GM18519 (cell line): ENCODE results near the gene TSTD2.
A peak's percentile ranks its signal among the peaks of the same experiment; 100 is the strongest.
"Not testable (repeated sequence)": the region's sequence is repeated elsewhere in the genome, so short reads cannot be mapped to it uniquely, and the experiment has no call there.

Source experiments
- ATAC-seq: cut with Tn5 transposase; IDR thresholded peaks from one replicate; pipeline ENCODE4 v1.9.1; 2021; ENCODE audit warnings: mild to moderate bottlenecking, moderate library complexity; ENCODE audit not compliant: unreplicated experiment, low FRiP score

Gene TSTD2

DNA sequence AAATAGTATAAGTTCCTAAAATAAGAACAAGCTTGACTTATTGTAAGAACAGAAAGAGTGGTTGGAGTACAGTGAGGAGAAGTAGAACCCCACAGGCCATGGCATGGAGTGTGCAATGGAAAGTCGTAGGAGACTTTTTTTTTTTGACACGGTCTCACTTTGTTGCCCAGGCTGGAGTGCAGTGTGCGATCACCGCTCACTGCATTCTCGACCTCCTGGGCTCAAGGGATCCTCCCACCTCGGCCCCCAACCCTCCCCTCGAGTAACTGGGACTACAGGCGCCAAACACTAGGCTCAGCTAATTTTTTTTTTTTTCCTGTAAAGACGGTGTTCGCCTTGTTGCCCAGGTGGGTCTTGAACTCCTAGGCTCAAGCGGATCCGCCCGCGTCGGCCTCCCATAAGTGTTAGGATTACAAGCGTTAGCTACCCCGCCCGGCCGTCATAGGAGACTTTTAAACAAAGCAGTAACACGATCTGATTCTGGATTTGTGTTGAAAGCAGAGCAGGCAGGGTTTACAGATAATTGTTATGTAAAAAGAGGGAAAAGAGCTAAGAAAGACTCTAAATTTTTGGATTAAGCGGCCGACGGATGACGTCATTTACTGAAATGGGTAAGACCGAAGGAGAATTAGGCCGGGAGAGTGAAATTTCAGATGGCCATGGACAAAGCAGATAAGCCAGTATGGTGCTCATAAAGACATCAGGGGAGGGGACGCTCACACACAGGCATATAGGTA, 752 bp downstream of the TSTD2 start:
- ATAC-seq, result peak; percentile 3

DNA sequence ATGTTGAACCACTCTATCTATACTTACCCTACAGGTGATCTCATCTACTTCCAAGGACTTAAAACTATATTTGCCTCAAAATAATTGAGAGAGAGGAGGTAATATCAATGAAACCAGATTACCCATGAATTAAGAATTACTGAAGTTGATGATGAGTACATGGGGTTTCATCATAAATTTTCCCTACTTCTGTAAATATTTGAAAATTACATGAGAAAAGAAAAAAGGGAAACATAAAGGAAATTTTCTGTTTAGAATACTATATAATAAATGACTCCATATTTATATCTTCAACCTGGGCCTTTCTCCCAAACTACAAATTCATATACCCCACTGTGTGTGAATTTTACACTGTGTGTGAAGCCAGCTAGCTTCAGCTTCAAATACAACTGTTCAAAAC, 2.6 kb downstream of the TSTD2 start:
- no peak for ATAC-seq

DNA sequence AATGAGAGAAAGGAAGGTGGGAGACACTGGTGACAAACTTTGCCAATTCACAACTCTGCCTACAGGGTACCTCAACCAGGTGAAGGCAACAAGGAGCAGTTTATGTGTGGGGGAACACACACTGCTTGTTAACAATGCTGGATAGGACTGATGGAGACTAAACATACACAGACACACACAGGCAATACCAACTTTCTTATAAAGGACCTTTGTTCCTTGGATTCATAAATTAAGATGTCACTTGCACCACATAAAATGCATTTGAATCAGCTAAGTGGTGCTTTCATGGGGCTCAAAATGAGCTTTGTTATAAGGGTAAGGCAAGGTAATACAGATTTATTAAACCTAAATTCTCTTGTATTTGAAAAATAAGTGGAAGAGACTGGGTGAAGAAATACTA, 4.0 kb downstream of the TSTD2 start:
- ATAC-seq, result no peak

DNA sequence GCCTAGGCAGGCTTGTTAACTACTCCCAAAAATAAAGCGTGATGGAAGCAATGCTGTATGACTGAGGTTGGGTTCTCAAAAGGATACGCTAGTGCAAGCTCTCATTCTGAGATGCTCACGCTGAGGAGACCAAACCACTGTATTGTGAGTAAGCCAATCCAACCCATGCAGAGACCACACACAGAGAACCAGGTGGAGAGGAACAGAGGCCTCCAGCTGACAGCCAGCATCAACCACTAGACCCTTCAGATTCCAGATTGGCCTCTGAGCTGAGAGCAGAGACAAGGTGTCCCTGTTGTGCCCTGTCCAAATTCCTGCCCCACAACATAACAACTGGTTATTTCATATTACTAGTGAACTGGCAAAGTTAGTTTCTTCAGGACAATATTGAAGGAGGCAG, 4.5 kb downstream of the TSTD2 start:
- ATAC-seq, result no peak

DNA sequence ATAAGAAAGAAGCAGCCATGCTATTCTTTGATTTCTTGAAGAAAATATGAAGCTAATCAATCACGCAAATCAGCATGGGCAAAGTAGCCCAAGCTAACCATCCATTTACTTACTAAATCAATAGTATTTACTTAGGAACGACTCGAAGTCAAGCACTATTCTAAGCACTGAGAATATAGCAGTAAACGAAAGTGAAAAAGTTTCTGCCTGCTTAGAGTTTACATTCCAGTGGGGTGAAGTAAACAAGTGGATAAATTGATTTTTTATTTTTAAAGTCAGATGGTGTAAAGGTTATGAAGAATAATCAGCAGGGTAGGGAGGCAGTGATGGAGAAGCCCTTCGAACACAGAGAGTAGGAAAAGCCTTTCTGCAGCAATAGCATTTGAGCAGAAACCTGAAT, 5.5 kb downstream of the TSTD2 start:
- no peak for ATAC-seq

DNA sequence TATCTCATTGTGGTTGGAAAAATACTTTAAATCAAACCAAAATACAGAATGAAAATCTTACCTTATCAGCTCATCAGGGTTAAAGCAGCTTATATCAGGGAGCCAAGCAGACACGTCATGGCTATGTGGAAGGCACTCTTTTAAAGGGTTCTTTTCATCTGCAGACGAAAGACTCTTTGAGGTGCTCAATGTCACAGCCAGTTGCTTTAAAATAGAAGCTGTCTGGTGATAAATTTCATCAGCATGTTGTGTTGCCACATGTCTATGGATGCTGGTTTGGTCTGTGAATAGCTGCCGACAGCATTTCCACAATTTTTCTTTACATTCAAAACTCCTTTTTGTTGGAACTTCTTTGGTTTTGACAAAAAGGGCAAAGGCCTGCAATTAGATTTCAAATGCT, 7.5 kb downstream of the TSTD2 start:
- no peak for ATAC-seq

DNA sequence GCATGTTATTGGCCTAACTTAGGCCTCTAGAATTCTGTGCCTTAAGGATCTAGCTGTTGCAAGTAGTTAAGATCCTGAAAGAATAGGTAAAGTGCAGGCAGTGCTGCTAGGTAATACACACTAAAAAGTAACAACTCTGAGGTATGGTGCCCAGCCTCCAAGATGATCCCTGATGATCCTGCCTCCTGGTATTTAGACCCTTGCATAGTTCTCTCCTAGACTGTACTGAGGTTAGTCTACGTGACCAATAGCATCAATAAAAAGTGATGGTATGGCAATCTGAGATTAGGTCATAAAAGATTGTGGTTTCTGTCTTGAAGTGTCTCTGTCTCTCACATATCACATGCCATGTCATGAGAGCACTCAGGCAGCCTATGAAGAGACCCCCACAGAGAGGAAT, 9.2 kb downstream of the TSTD2 start:
- ATAC-seq, result no peak

DNA sequence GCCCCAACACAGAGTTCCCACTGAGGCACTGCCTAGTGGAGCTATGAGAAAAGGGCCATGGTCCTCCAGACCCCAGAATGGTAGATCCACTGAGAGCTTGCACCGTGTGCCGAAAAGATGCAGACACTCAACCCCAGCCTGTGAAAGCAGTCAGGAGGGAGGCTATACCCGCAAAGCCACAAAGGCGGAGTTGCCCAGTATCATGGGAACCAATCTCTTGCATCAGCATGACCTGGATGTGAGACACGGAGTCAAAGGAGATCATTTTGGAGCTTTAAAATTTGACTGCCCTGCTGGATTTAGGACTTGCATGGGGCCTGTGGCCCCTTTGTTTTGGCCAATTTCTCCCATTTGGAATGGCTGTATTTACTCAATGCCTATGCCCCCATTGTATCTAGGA, 10.7 kb downstream of the TSTD2 start:
- not testable (repeated sequence) for ATAC-seq

DNA sequence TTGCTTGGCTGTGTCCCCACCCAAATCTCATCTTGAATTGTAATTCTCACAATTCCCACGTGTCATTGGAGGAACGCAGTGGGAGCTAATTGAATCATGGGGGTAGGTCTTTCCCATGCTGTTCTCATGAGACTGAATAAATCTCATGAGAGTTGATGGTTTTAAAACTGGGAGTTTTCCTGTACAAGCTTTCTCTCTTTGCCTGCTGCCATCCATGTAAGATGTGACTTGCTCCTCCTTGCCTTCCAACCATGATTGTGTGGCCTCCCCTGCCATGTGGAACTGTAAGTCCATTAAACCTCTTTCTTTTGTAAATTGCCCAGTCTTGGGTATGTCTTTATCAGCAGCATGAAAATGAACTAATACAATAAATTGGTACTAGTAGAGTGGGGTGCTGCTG, 13.1 kb downstream of the TSTD2 start:
- ATAC-seq, result not testable (repeated sequence)

DNA sequence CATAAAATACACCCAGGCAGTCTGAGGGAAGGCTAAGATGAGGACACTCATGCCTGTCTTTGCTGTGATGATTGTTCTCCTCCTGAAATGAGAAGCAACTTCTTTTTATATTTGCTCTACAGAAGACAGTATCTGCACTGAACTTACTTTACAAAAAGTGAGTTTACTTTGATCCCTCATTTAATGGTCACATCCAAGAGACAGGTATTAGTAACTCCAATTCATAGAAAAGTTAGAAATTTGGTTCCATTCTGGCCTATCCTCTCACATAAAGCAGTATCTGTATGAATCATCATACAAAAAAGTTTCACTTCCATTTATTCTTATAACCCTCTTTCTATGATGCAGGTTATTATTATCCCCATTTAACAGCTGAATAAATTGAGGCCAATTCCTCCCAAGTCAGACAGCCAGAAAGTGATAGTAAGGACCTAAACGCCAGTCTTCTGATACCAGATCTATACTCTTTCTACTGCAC, 15.2 kb downstream of the TSTD2 start:
- no peak for ATAC-seq

DNA sequence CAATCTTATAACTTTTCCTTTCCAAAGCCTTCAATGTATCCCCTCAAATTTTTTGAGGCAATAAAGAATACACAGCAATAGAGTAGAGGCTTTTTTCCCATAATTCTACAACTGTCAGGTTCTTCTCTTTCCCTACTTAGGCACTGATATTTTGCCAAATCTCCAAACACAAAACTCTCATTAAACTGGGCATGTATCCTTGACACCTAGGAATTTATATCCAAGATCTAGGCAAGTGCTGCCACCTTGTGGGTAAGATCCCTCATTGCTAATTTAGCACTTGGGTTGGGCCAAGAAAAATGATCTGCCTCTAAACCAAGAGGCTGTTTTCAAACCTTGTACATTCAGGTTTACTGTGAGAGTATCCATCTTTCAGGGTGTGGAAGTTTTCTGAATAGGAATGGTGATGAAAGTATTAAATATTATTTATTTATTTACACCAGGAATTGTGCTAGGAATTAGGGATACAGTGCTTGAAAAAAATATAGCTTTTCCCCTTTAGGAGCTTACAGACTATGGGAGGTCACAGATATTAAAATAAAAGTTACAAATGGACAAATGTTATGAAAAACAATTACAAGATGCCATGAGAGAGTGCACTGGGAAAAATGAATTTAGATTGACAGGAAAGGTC, 17.6 kb downstream of the TSTD2 start:
- ATAC-seq, result no peak

DNA sequence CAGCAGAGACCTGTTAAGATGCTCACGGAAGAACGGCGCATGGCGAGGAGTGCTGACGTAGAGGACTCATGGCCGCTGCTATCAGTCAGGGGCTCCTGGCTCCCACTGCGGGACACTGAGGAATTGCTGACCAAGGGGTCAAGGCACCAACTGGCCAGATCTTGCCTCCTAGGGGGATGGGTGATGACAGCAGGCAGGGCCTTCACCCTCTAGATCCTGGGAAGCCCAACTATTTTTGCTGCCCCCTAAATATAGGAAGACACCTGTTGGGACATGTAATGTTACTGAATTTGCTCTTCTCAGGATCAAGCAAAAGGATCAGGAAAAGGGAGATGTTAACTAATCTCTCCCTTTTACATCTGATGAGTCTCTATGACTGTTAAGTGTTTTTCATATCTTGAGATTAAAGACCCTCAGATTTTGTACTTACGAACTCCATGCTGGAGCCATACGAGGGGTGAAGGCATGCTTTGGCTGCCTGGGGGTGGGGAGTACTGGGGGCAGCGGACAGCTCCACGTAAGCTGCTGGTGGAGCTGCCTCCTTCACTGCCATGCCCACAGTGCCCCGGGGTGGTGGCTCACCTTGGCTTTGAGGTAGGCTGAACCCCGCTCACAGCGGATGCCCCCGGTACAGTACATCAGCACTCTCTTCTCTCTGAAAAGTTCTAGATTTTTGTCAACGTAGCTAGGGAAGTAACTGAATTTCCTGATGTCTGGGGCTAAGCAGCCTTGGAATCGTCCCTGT, 28.1 kb downstream of the TSTD2 start:
- ATAC-seq, result no peak

DNA sequence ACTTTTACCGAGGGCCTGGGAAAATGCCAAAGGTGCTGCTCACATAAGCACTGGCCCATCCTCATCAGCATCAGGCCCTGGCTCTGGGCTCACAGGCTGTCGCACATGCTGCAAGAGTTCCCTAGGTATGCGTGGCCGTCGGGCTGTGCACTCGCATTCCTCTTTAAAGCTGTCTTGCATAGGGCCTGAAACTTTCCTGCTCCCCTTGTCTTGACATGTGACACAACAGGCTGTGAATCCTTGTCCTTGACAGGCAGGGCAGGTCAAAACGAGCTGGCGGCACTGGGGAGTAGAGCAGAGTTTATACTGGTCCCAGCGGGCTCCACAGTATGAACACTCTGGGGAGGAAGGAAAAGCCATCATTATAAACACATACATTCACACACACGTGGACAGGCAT, 30.7 kb downstream of the TSTD2 start:
- ATAC-seq, result no peak

DNA sequence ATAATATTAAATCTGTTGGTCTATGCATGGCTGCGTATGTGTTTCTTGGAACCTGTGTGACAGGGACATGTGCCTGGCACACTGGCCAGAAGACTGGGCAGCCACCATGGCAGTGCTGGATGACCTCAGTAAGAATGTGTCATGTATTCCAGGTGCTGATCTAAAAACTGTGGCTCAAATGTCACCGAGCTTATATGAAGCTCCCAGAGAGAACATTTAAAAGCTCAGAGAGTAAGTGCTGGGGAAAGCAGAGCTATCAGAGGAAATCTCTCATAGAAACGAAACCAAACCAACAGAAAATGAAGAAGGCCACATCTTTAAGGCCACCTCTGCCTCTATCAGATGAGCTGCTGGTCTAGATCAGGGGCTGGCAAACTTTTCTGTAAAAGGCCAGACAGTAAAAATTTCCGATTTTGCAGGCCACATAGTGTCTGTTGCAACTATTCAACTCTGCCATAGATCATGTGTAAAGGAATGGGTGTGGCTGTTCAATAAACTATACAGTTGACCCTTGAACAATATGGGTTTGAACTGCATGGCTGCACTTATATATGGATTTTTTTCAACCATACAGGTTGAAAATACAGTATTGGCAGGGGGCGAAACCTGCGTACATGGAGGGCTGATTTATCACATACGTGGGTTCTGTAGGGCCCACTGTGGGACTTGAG, 31.8 kb downstream of the TSTD2 start:
- ATAC-seq, result no peak

DNA sequence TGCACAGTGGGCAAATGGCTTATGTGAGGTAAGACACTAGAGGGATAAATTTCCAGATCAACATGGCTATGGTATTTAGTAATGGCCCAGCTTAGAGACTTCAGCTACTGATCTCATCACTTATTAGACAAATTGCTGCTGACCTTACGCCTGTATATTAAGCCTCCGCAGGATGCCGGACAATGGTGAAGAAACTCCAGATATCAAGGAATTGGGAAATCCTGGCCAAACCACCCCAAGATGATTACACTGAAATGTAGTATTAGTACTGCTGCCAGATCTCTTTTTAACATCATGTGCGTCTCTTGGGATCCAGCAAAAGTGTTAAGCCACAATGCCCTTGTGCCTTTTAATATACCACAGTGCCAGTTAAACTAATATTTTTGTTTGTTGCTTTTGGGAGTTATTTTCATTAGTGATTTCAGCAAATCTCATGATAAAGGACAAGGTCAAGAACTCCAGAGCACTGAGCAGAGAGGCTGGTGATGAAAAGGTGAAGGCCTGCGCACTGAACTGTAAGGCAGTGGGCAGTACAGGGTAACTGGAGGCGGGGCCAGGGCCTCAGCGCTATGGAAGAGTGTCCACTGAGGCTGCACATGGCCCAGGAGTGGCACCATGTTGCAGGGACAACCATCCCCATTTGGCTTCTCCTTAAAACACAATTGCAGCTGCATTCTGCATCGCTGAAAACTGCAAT, 32.5 kb downstream of the TSTD2 start:
- ATAC-seq, result no peak

DNA sequence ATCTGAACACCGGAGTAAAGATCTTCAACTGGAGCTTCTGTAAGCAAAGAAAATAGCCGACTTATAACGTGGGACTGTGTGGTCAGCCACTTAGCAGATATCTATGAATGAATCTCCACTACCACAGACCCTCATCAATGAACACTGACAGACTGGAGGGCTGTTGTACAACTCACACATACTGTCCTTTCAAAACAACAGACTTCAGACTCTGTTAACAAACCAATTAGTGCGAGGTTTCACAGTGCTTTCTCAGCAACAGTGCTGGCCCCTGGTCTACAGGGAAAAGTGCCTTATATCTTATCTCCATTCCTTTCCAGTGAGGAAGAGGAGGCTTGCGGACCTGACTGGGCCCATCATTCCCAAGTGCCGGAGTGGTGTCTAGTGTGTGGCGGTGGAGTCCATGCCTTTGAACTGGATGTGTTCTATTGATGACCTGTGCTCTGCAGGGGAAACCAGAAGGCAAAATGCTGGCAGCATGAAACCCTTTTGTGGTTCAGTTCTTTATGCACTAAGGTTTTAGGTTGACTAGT, 33.8 kb downstream of the TSTD2 start:
- ATAC-seq, result no peak

DNA sequence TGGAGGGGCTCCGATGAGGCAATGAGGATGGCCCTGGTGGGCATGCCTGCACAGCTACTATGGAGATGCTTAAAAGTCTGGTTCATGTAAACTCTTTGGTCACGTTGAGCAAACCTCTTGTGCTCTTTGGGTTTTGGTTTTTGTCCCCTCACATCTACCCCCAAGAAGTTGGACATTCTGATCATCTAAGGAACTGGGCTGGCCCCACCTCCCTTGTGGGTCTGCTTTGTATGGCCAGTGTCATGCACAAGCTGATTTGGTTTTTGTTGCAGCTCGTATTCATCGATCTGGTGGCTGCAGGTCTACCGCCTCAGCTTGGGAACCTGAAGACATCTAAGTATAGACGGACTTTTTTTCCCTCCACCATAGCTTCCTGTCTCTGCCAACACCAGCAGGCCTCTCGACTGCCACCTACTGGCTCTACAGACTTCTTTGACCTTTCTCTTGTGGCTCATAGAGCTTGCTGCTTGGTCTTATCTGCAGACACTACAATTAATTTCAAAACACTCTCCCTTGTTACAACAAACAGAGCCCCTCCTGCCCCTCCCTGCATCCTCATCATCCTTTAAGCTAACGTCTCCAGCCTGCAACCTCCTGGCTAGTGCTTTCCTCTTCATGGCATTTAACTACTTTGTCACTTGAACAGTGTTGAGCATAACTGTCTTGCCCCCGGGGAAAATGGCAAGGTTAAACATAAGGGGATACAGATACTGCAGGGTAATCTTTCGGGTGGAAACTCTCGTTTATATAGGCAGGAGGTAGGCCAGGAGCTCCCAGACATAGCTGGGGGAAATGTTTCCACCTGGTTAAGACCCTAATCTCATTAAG, 34.5 kb downstream of the TSTD2 start:
- peak; percentile 84 for ATAC-seq

DNA sequence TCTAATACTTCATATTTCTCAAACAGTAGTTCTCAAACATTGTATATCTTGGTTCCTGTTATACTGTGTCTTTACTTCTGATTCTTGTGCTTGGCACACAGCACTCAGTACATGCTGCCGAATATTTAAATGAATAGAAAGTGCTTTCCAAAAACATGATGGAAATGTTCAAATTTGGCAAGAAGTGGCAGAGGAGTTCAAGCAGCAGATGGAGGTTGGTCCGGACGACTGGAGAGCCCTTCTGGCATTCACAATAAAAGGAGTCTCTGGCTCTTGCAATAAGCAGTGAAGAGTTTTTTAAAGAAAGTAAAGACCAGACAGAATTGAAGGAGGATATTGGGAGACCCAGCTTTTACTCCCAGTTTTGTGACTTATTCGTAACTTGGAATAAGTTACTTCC, 36.3 kb downstream of the TSTD2 start:
- no peak for ATAC-seq

DNA sequence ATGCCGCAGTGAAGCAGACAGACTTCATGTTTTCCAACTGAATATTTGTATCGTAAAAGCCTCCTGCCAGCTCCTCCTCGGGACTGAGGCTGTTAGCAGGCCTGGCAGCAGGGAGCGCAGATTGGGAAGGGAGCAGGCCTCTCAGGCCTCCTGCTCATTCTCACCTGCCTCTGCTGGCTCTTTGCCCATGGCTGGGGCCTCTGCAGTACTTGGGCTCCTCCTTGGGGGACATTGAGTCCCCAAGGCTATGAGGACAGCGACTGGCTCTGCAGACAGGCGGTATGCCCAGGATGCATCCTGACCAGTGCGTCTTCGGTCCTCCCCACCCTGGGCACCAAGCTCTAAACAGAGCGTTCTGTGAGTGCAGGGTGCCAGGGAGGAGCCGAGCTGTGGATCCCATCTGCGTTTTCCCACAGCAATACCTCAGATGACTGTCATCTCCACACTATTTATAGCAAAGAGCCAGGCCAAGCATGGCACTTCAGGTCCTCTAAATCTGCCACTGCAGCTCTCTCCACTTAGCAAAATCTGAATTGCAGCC, 38.7 kb downstream of the TSTD2 start:
- ATAC-seq, result no peak
